H1 (cell line): ENCODE measurements around the gene MGMT. TPM values are rescaled to one million over a fixed set of nuclear protein-coding genes. Genes with fewer than 3 reads are reported as not detected.

Experiments used
- CTCF ChIA-PET: fragments of 300-600 bp; sonication (Branson Sonifier 250); formaldehyde crosslinking; loops from one replicate; lab custom pipeline; 2021; ENCODE audit not compliant: partially characterized antibody; lab: Charles Lee
- POLR2A ChIA-PET: fragments of 300-600 bp; sonication (Branson Sonifier 250); formaldehyde crosslinking; loops from one replicate; lab custom pipeline; 2021; ENCODE audit warnings: inconsistent platforms; ENCODE audit not compliant: partially characterized antibody; lab: Charles Lee
- DNase-seq, 2 experiments: peaks; one replicate each; pipeline versions ENCODE4 v3.0.0 to v3.0.0-alpha.2; 2010 to 2022; ENCODE audit warnings: low spot score in 2 of 2, low read depth in 1 of 2, mixed read lengths in 1 of 2
- FAIRE-seq: peaks from 2 replicates; lab custom pipeline; 2011; peaks lifted over from hg19 to GRCh38; lab: Jason Lieb, UNC
- H2AFZ ChIP-seq: 2 replicates; pipeline ENCODE4 v1.8.1; 2012; ENCODE audit warnings: low read length, inconsistent platforms
- H2AK5ac ChIP-seq: 2 replicates; pipeline ENCODE4 v1.6.1; 2013; ENCODE audit warnings: low read depth, low read length
- H2BK120ac ChIP-seq: replicated peaks from 2 replicates; pipeline ENCODE3; 2013; ENCODE audit warnings: low read depth, low read length, inconsistent platforms
- H2BK12ac ChIP-seq: 2 replicates; pipeline ENCODE4 v1.6.1; 2013; ENCODE audit warnings: low read depth, low read length
- H2BK15ac ChIP-seq: 2 replicates; pipeline ENCODE4 v1.6.1; 2013; ENCODE audit warnings: low read length
- H2BK20ac ChIP-seq: 2 replicates; pipeline ENCODE4 v1.6.1; 2013; ENCODE audit warnings: low read length
- H2BK5ac ChIP-seq: 2 replicates; pipeline ENCODE4 v1.6.1; 2013; ENCODE audit warnings: low read depth, low read length
- H3K14ac ChIP-seq: 2 replicates; pipeline ENCODE4 v1.6.1; 2013; ENCODE audit warnings: inconsistent platforms; ENCODE audit not compliant: insufficient read length
- H3K18ac ChIP-seq: 2 replicates; pipeline ENCODE4 v1.6.1; 2013; ENCODE audit warnings: low read length; ENCODE audit errors: extremely low read depth
- H3K23ac ChIP-seq: 2 replicates; pipeline ENCODE4 v1.6.1; 2013; ENCODE audit warnings: inconsistent platforms; ENCODE audit not compliant: insufficient read length
- H3K23me2 ChIP-seq: 2 replicates; pipeline ENCODE4 v1.6.1; 2013; ENCODE audit warnings: low read depth, low read length
- H3K27ac ChIP-seq: 2 replicates; pipeline ENCODE4 v1.6.1; 2011; ENCODE audit warnings: low read depth, low read length, inconsistent platforms
- H3K27me3 ChIP-seq, 4 experiments: replicated peaks in 1 of 4; 1 replicate in 1 of 4; 2 replicates in 3 of 4; pipeline versions ENCODE4 v1.6.1 to v1.8.1; 2011 to 2013; ENCODE audit warnings: low read length in 3 of 4, mild to moderate bottlenecking in 3 of 4, inconsistent platforms in 2 of 4, mixed read lengths in 2 of 4, moderate library complexity in 1 of 4; ENCODE audit not compliant: control insufficient read depth in 3 of 4, insufficient read depth in 3 of 4; ENCODE audit errors: extremely low read depth in 1 of 4
- H3K36me3 ChIP-seq, 4 experiments: 2 replicates each; pipeline versions ENCODE4 v1.6.1 to v1.8.1; 2011 to 2013; ENCODE audit warnings: mild to moderate bottlenecking in 4 of 4, low read length in 3 of 4, moderate library complexity in 2 of 4, control low read depth in 1 of 4, inconsistent platforms in 1 of 4; ENCODE audit not compliant: insufficient read depth in 4 of 4, control insufficient read depth in 2 of 4
- H3K4ac ChIP-seq: replicated peaks from 2 replicates; pipeline ENCODE3; 2013; ENCODE audit warnings: low read length, low read depth, mixed read lengths, inconsistent platforms; ENCODE audit not compliant: insufficient read length
- H3K4me1 ChIP-seq, 4 experiments: replicated peaks in 1 of 4; 1 replicate in 1 of 4; 2 replicates in 3 of 4; pipeline versions ENCODE4 v1.6.1 to v1.8.1; 2011 to 2013; ENCODE audit warnings: low read length in 3 of 4, inconsistent platforms in 2 of 4, mixed read lengths in 1 of 4; ENCODE audit not compliant: insufficient read depth in 4 of 4, control insufficient read depth in 3 of 4
- H3K4me2 ChIP-seq, 2 experiments: 2 replicates each; pipeline versions ENCODE4 v1.6.1 to v1.8.1; 2011 to 2013; ENCODE audit warnings: low read depth in 2 of 2, low read length in 2 of 2, control low read depth in 1 of 2, inconsistent platforms in 1 of 2, mild to moderate bottlenecking in 1 of 2; ENCODE audit not compliant: insufficient read depth in 1 of 2
- H3K4me3 ChIP-seq, 4 experiments: fragments of 200-600, 300-600 bp in 1 of 4; sonication (generic), shearing (Covaris generic), sonication (Bioruptor Twin) in 1 of 4; 2 replicates each; pipeline versions ENCODE4 v1.5.1 to v1.8.1; 2011 to 2016; ENCODE audit warnings: low read length in 4 of 4, low read depth in 3 of 4, control low read depth in 2 of 4, inconsistent platforms in 2 of 4, mild to moderate bottlenecking in 2 of 4, mixed read lengths in 1 of 4, moderate library complexity in 1 of 4; ENCODE audit not compliant: insufficient read depth in 2 of 4; ENCODE audit errors: extremely low read depth in 1 of 4
- H3K56ac ChIP-seq: replicated peaks from 2 replicates; pipeline ENCODE3; 2013; ENCODE audit warnings: low read depth, mild to moderate bottlenecking, mixed read lengths, low read length, inconsistent platforms; ENCODE audit not compliant: insufficient read length
- H3K79me1 ChIP-seq: 2 replicates; pipeline ENCODE4 v1.6.1; 2013; ENCODE audit warnings: low read depth, low read length, control low read depth
- H3K79me2 ChIP-seq, 2 experiments: 2 replicates each; pipeline versions ENCODE4 v1.6.1 to v1.8.1; 2012 to 2013; ENCODE audit warnings: low read length in 2 of 2, mild to moderate bottlenecking in 2 of 2, inconsistent platforms in 1 of 2; ENCODE audit not compliant: insufficient read depth in 2 of 2, control insufficient read depth in 1 of 2
- H3K9ac ChIP-seq, 4 experiments: replicated peaks in 1 of 4; 1 replicate in 1 of 4; 2 replicates in 3 of 4; pipeline versions ENCODE4 v1.6.1 to v1.8.1; 2011 to 2013; ENCODE audit warnings: low read depth in 3 of 4, low read length in 3 of 4, control low read depth in 2 of 4, mild to moderate bottlenecking in 2 of 4, moderate library complexity in 2 of 4, inconsistent platforms in 1 of 4; ENCODE audit errors: extremely low read depth in 1 of 4
- H3K9me3 ChIP-seq, 2 experiments: 2 replicates each; pipeline versions ENCODE4 v1.6.1 to v1.8.1; 2012 to 2013; ENCODE audit warnings: mild to moderate bottlenecking in 2 of 2, moderate library complexity in 2 of 2, control low read depth in 1 of 2, inconsistent platforms in 1 of 2, low read depth in 1 of 2, low read length in 1 of 2, mixed read lengths in 1 of 2; ENCODE audit not compliant: insufficient read depth in 2 of 2
- H4K20me1 ChIP-seq, 2 experiments: replicated peaks in 1 of 2; 2 replicates each; pipeline versions ENCODE3 to v1.8.1; 2011 to 2013; ENCODE audit warnings: inconsistent platforms in 2 of 2, low read length in 2 of 2, mild to moderate bottlenecking in 1 of 2; ENCODE audit not compliant: insufficient read depth in 2 of 2, control insufficient read depth in 1 of 2
- H4K5ac ChIP-seq: 2 replicates; pipeline ENCODE4 v1.6.1; 2013; ENCODE audit warnings: low read length, low read depth, mixed read lengths, inconsistent platforms; ENCODE audit not compliant: insufficient read length
- H4K8ac ChIP-seq: 2 replicates; pipeline ENCODE4 v1.8.0; 2013; ENCODE audit warnings: mild to moderate bottlenecking, moderate library complexity, low read length, inconsistent platforms; ENCODE audit not compliant: insufficient read depth; ENCODE audit errors: extremely low read depth
- H4K91ac ChIP-seq: replicated peaks from 2 replicates; pipeline ENCODE3; 2013; ENCODE audit warnings: low read length, mixed read lengths, inconsistent platforms; ENCODE audit not compliant: insufficient read length
- ATF2 ChIP-seq: IDR thresholded peaks from 2 replicates; pipeline ENCODE4 v1.6.1; 2012; ENCODE audit warnings: low read length, inconsistent platforms
- CTBP2 ChIP-seq: IDR thresholded peaks from 2 replicates; pipeline ENCODE4 v1.7.0; 2011; ENCODE audit warnings: borderline replicate concordance, mild to moderate bottlenecking, moderate library complexity, mixed read lengths, low read length; ENCODE audit not compliant: insufficient read depth, insufficient read length
- EGR1 ChIP-seq: IDR thresholded peaks from 2 replicates; pipeline ENCODE4 v1.6.1; 2011; ENCODE audit warnings: low read depth, low read length, borderline replicate concordance
- KDM1A ChIP-seq: fragments of 200-600, 300-600 bp; sonication (generic); IDR thresholded peaks from 2 replicates; pipeline ENCODE4 v1.7.1; 2016; ENCODE audit warnings: mild to moderate bottlenecking, low read length, borderline replicate concordance
- PHF8 ChIP-seq: fragments of 200-600 bp; sonication (generic); conservative IDR thresholded peaks from 2 replicates; pipeline ENCODE4 v1.7.1; 2012; ENCODE audit warnings: low read depth, mild to moderate bottlenecking, inconsistent platforms, low read length, moderate library complexity
- RBBP5 ChIP-seq: IDR thresholded peaks from 2 replicates; pipeline ENCODE4 v1.7.1; 2012; ENCODE audit warnings: low read depth, mild to moderate bottlenecking, inconsistent platforms, low read length, moderate library complexity, borderline replicate concordance
- TCF12 ChIP-seq: IDR thresholded peaks from 2 replicates; pipeline ENCODE4 v1.6.1; 2011; ENCODE audit warnings: low read depth, mild to moderate bottlenecking, low read length
- WGBS, 2 experiments: shearing (Covaris generic) in 1 of 2; methylation state at CpG; one replicate each; pipeline versions ENCODE4 v1.1.6 to v1.1.7; 2013 to 2015; ENCODE audit warnings: low lambda C conversion rate in 2 of 2, mixed read lengths in 2 of 2, inconsistent platforms in 1 of 2, low coverage in 1 of 2, missing lambda C conversion rate in 1 of 2; ENCODE audit not compliant: insufficient replicate concordance in 2 of 2, insufficient coverage in 1 of 2, insufficient read length in 1 of 2; ENCODE audit errors: extremely low coverage in 1 of 2, missing lambda C conversion rate in 1 of 2; 5-methylcytosine and 5-hydroxymethylcytosine counted together
- polyA plus RNA-seq, 7 experiments: library from polyadenylated mRNA; depleted of rRNA in 3 of 7; stranded (reverse) in 5 of 7; unstranded in 2 of 7; fragments of >200 nt in 5 of 7; fragments of 200-250 nt in 2 of 7; gene quantifications; 1 replicate in 5 of 7; 2 replicates in 1 of 7; 4 replicates in 1 of 7; pipeline versions ENCODE4 v1.2.1 to v1.2.3, GENCODE V29; 2011 to 2013; ENCODE audit warnings: missing spikeins in 2 of 7, mixed read lengths in 2 of 7
- total RNA-seq: library from RNA; stranded (reverse); fragmentation: NEBNext Ultra II Directional; extraction: Animal tissue kit (Norgen Biotek cat#: 25700); gene quantifications from 2 replicates; pipeline ENCODE4 v1.2.1, GENCODE V29; 2021

The MGMT gene
- total and polyA plus RNA-seq, 2 of the 8 experiments (the other 6 are each of a cell fraction or from before 2014, with no cell fraction given): 9.9 to 10.7 TPM

- no peak overlapping the region for H3K14ac ChIP-seq
- peaks cover 0 to 17% (median 7%) of the 10 kb centered on the region in 4 experiments; a peak in 6 of 7 replicates for H3K4me1 ChIP-seq
- no peak overlapping the region for H4K91ac ChIP-seq
- no peaks in the 10 kb centered on the region for H3K9me3 ChIP-seq
- H3K79me1 ChIP-seq: no peaks in the 10 kb centered on the region; the same call in 1 of the 2 replicates
- no peaks in the 10 kb centered on the region for H3K36me3 ChIP-seq
- no peak overlapping the region for H3K9ac ChIP-seq
- H2BK15ac ChIP-seq: no peak overlapping the region
- H3K79me2 ChIP-seq: no peaks in the 10 kb centered on the region
- ChIA-PET POLR2A (no interaction called here), CTCF (no interaction called here)
- no peak for FAIRE-seq
- no peaks in the 10 kb centered on the region for H3K27me3 ChIP-seq
- no peak overlapping the region for H2BK12ac ChIP-seq
- no peak overlapping the region for H2BK120ac ChIP-seq
- H3K23ac ChIP-seq: no peak overlapping the region
- H3K4me3 ChIP-seq: no peak overlapping the region
- no peak overlapping the region for H3K27ac ChIP-seq
- no peak overlapping the region for H2BK20ac ChIP-seq
- no peak overlapping the region for H3K4ac ChIP-seq
- H3K56ac ChIP-seq: no peak overlapping the region
- no peaks in the 10 kb centered on the region for H4K20me1 ChIP-seq
- H4K8ac ChIP-seq: no peak overlapping the region
- no peak overlapping the region for H4K5ac ChIP-seq
- peak; percentile 28; the same call in 1 of the 2 replicates for TF ChIP-seq KDM1A
- TF ChIP-seq EGR1: no peak
- TF ChIP-seq ATF2: no peak
- TF ChIP-seq CTBP2: no peak
- no peak for TF ChIP-seq TCF12
- no peak for TF ChIP-seq PHF8
- no peak for TF ChIP-seq RBBP5
- H2BK5ac ChIP-seq: no peak overlapping the region; the same call in 1 of the 2 replicates
- DNase-seq: no peak
- H2AK5ac ChIP-seq: peak overlapping the region; percentile 82; the same call in 1 of the 2 replicates
- H3K23me2 ChIP-seq: no peaks in the 10 kb centered on the region
- no peak overlapping the region for H3K18ac ChIP-seq
- WGBS, 2 experiments: 88% methylated on average over 6 of the region's 16 CpGs; no CpG with 5 or more reads in 1 of the 2 experiments
- H3K4me2 ChIP-seq: no peak overlapping the region
- H2AFZ ChIP-seq: no peak overlapping the region
Observed at GRCh38 chr10:129528376-129528978, 61.4 kb downstream of the MGMT start.
